K562 (cell line): ENCODE measurements around the gene SNIP1. TPM values are rescaled to one million over a fixed set of nuclear protein-coding genes. Genes with fewer than 3 reads are reported as not detected.
"Not testable (repeated sequence)": the region's sequence is repeated elsewhere in the genome, so short reads cannot be mapped to it uniquely, and the experiment has no call there.

Experiments used
- ATAC-seq: fragments of 200-7000 bp; cut with Tn5 transposase; 3 replicates; pipeline ENCODE4 v1.9.1; 2020; ENCODE audit warnings: moderate library complexity
- BruUV-seq: library from RNA; stranded (reverse); fragments of 400-500 nt; replicated peaks from 2 replicates; lab custom pipeline; 2021; lab: Mats Ljungman, UMichigan
- CTCF ChIA-PET: fragments of 300-600 bp; formaldehyde crosslinking; extraction: SDS; loops from one replicate; lab custom pipeline; 2021; ENCODE audit warnings: low intra/inter-chr PET ratio; lab: Yijun Ruan, JAX
- POLR2A ChIA-PET: fragments of 300-600, 350-650 bp; sonication (Branson Sonifier 250); formaldehyde crosslinking; extraction: SDS; loops from one replicate; lab custom pipeline; 2021; ENCODE audit warnings: antibody characterized with exemption, inconsistent platforms; lab: Yijun Ruan, JAX
- DNase-seq, 4 experiments: peaks; one replicate each; pipeline versions ENCODE4 v3.0.0 to v3.0.0-alpha.2; 2011 to 2018; ENCODE audit warnings: low spot score in 3 of 4, mixed read lengths in 3 of 4; ENCODE audit errors: extremely low read depth in 1 of 4
- FAIRE-seq: peaks from 2 replicates; lab custom pipeline; 2011; peaks lifted over from hg19 to GRCh38; lab: Jason Lieb, UNC
- H2AFZ ChIP-seq: 2 replicates; pipeline ENCODE4 v1.6.0; 2011; ENCODE audit warnings: low read depth, low read length, control low read depth, inconsistent platforms
- H3K27ac ChIP-seq: fragments of 200-600 bp; 3 replicates; pipeline ENCODE4 v1.8.0; 2011; ENCODE audit warnings: low read depth, mild to moderate bottlenecking, control low read depth, inconsistent platforms, low read length, moderate library complexity, mixed read lengths; ENCODE audit errors: extremely low read depth
- H3K27me3 ChIP-seq, 2 experiments: fragments of 300-600 bp in 1 of 2; 2 replicates in 1 of 2; 3 replicates in 1 of 2; pipeline versions ENCODE4 v1.6.0 to v1.8.0; 2011; ENCODE audit warnings: inconsistent platforms in 2 of 2, low read length in 2 of 2, mild to moderate bottlenecking in 1 of 2, mixed read lengths in 1 of 2, moderate library complexity in 1 of 2; ENCODE audit not compliant: control insufficient read depth in 2 of 2, insufficient read depth in 2 of 2
- H3K36me3 ChIP-seq: fragments of 300-600 bp; 3 replicates; pipeline ENCODE4 v1.8.0; 2011; ENCODE audit warnings: mild to moderate bottlenecking, low read length, inconsistent platforms; ENCODE audit not compliant: control insufficient read depth, insufficient read depth
- H3K4me1 ChIP-seq, 2 experiments: fragments of 200-600 bp in 1 of 2; replicated peaks in 1 of 2; 2 replicates in 1 of 2; 3 replicates in 1 of 2; pipeline versions ENCODE4 v1.5.1 to v1.8.0; 2011; ENCODE audit warnings: inconsistent platforms in 2 of 2, low read length in 2 of 2, mild to moderate bottlenecking in 1 of 2, mixed read lengths in 1 of 2, moderate library complexity in 1 of 2; ENCODE audit not compliant: control insufficient read depth in 2 of 2, insufficient read depth in 2 of 2
- H3K4me2 ChIP-seq: 2 replicates; pipeline ENCODE4 v1.6.1; 2011; ENCODE audit warnings: low read length, control low read depth, inconsistent platforms, mixed read lengths; ENCODE audit not compliant: insufficient read depth
- H3K4me3 ChIP-seq: fragments of 200-600 bp; sonication (generic), shearing (Covaris generic); 2 replicates; pipeline ENCODE4 v1.5.1; 2016; ENCODE audit warnings: control low read depth, inconsistent platforms
- H3K79me2 ChIP-seq: fragments of 200-600 bp; 3 replicates; pipeline ENCODE4 v1.8.0; 2011; ENCODE audit warnings: low read length, inconsistent platforms; ENCODE audit not compliant: control insufficient read depth, insufficient read depth
- H3K9ac ChIP-seq, 2 experiments: 2 replicates each; pipeline versions ENCODE4 v1.6.0 to v1.6.1; 2011; ENCODE audit warnings: low read depth in 2 of 2, low read length in 2 of 2, control low read depth in 1 of 2, inconsistent platforms in 1 of 2, mild to moderate bottlenecking in 1 of 2, mixed read lengths in 1 of 2; ENCODE audit not compliant: insufficient read depth in 1 of 2
- H3K9me1 ChIP-seq: one replicate; pipeline ENCODE4 v1.6.0; 2011; ENCODE audit warnings: inconsistent platforms, mild to moderate bottlenecking, low read length, moderate library complexity; ENCODE audit not compliant: control insufficient read depth, insufficient read depth
- H3K9me3 ChIP-seq: replicated peaks from 2 replicates; pipeline ENCODE4 v1.5.1; 2011; ENCODE audit warnings: low read depth, low read length, inconsistent platforms; ENCODE audit not compliant: control insufficient read depth, insufficient read depth
- H4K20me1 ChIP-seq: replicated peaks from 2 replicates; pipeline ENCODE4 v1.6.1; 2011; ENCODE audit warnings: low read length, inconsistent platforms, mixed read lengths; ENCODE audit not compliant: control insufficient read depth, insufficient read depth
- BCOR ChIP-seq: fragments of 450-650 bp; IDR thresholded peaks from 2 replicates; pipeline ENCODE4 v1.6.1; 2016
- ZNF121 ChIP-seq: sonication (generic); formaldehyde crosslinking; conservative IDR thresholded peaks from 2 replicates; pipeline ENCODE4 v1.8.0; 2022; ENCODE audit warnings: missing genetic modification reagents
- ZNF384 ChIP-seq: IDR thresholded peaks from 2 replicates; pipeline ENCODE4 v1.6.1; 2012; ENCODE audit warnings: low read depth, low read length, improper control_type of control experiment
- WGBS: fragments of 100-300 bp; shearing (Covaris generic); methylation state at CpG from one replicate; pipeline ENCODE4 v1.1.6; 2016; ENCODE audit warnings: low coverage, mixed read lengths; ENCODE audit not compliant: insufficient coverage; ENCODE audit errors: missing lambda C conversion rate; 5-methylcytosine and 5-hydroxymethylcytosine counted together
- in situ Hi-C: fragments of 300-500 bp; cut with MboI; formaldehyde crosslinking; loops from 4 replicates; pipeline ENCODE4 v1.15.0; 2018; ENCODE audit warnings: inconsistent platforms, mixed read lengths
- intact Hi-C: fragments of 100-400 bp; cut with micrococcal nuclease; formaldehyde crosslinking; loops from 2 replicates; pipeline ENCODE4 v1.14.2; 2022
- polyA plus RNA-seq, 8 experiments: library from polyadenylated mRNA; depleted of rRNA in 4 of 8; stranded (reverse) in 5 of 8; unstranded in 3 of 8; fragments of >200 nt; fragmentation: Nextera tagmentation in 2 of 8; fragmentation: Illumina TruSeq in 1 of 8; extraction: Ambion mirVana in 2 of 8; extraction: Trizol in 1 of 8; gene quantifications; 2 replicates each; pipeline versions ENCODE4 v1.2.1 to v1.2.3, GENCODE V29; 2011 to 2014; ENCODE audit warnings: inconsistent platforms in 1 of 8, missing spikeins in 1 of 8
- total RNA-seq, 7 experiments: library from RNA; depleted of rRNA in 6 of 7; stranded (reverse); fragments of >200 nt in 6 of 7; fragmentation: Illumina TruSeq in 2 of 7; extraction: Trizol in 2 of 7; gene quantifications; 2 replicates each; pipeline versions ENCODE4 v1.2.1 to v1.2.3, GENCODE V29; 2011 to 2021; ENCODE audit warnings: low replicate concordance in 1 of 7
- TF ChIP-seq, protein P1 (sequence below): fragments of 450-650 bp; IDR thresholded peaks from 2 replicates; pipeline ENCODE4 v1.6.1; 2018; ENCODE audit not compliant: partially characterized antibody

Gene SNIP1
- total and polyA plus RNA-seq, 9 of the 15 experiments (the other 6 are each of a cell fraction or from before 2014, with no cell fraction given): 2.9 to 25.9 (median 14.6) TPM

DNA sequence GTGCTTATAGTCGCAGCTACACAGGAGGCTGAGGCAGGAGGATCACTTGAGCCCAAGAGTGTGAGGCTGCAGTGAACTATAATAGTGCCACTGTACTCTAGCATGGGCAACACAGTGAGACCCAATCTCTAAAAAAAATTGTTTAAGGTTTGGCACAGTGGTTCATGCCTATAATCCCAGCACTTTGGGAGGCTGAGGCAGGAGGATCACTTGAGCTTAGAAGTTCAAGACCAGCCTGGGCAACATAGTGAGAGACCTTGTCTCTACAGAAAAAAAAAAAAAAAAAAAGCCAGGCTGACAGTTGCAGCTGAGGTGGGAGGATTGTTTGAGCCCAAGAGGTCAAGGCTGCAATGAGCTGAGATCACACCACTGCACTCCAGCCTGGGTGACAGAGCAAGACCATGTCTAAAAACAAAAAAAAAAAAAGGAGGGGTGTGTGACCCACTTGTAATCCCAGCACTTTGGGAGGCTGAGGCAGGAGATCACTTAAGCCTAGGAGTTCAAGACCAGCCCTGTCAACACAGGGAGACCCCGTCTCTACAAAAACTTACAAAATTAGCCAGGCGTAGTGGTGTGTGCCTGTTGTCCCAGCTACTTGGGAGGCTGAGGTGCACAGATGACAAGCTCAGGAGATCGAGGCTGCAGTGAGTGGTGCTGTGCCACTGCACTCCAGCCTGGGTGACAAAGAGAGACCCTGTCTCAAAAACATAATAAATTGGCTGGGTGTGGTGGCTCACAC, 21.5 kb downstream of the SNIP1 start:
- BruUV-seq, FAIRE-seq: not testable (repeated sequence)
- 63% methylated on average over 4 of the region's 4 CpGs for WGBS

More for the DNA sequence above, 21.5 kb downstream of the SNIP1 start:
- DNase-seq, H4K20me1 ChIP-seq, H3K4me3 ChIP-seq, H2AFZ ChIP-seq, intact Hi-C loops, H3K4me2 ChIP-seq, in situ Hi-C loops, H3K27ac ChIP-seq, H3K9ac ChIP-seq, H3K4me1 ChIP-seq, H3K9me3 ChIP-seq, CTCF ChIA-PET, H3K9me1 ChIP-seq, H3K79me2 ChIP-seq, H3K27me3 ChIP-seq: not testable (repeated sequence)
- peak; percentile 57 for ATAC-seq
- peaks cover 27% of the 10 kb centered on the region for H3K36me3 ChIP-seq
- TF ChIP-seq ZNF121 (0 out of 2 replicates have a peak, but pooled peaks have one; percentile 9), ZNF384 (peak; percentile 78), BCOR (peak; percentile 28; the same call in 1 of the 2 replicates)
- TF ChIP-seq, protein P1, sequence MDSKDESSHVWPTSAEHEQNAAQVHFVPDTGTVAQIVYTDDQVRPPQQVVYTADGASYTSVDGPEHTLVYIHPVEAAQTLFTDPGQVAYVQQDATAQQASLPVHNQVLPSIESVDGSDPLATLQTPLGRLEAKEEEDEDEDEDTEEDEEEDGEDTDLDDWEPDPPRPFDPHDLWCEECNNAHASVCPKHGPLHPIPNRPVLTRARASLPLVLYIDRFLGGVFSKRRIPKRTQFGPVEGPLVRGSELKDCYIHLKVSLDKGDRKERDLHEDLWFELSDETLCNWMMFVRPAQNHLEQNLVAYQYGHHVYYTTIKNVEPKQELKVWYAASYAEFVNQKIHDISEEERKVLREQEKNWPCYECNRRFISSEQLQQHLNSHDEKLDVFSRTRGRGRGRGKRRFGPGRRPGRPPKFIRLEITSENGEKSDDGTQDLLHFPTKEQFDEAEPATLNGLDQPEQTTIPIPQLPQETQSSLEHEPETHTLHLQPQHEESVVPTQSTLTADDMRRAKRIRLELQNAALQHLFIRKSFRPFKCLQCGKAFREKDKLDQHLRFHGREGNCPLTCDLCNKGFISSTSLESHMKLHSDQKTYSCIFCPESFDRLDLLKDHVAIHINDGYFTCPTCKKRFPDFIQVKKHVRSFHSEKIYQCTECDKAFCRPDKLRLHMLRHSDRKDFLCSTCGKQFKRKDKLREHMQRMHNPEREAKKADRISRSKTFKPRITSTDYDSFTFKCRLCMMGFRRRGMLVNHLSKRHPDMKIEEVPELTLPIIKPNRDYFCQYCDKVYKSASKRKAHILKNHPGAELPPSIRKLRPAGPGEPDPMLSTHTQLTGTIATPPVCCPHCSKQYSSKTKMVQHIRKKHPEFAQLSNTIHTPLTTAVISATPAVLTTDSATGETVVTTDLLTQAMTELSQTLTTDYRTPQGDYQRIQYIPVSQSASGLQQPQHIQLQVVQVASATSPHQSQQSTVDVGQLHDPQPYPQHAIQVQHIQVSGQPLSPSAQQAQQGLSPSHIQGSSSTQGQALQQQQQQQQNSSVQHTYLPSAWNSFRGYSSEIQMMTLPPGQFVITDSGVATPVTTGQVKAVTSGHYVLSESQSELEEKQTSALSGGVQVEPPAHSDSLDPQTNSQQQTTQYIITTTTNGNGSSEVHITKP: peak; percentile 72
- POLR2A ChIA-PET: interaction anchor here (0.7 to 1.2 kb wide), 3 partner anchors 11 to 18 kb away, joined by 3 to 4 read pairs (median 4); no protein-coding TSS in a partner anchor
